GM12878 (cell line): Measurements from ENCODE around the gene GPSM1. TPM values are rescaled to one million over a fixed set of nuclear protein-coding genes. Genes with fewer than 3 reads are reported as not detected.

Experiments used
- ATAC-seq: fragments of 200-7000 bp; cut with Tn5 transposase; 3 replicates; pipeline ENCODE4 v1.9.1; 2020; ENCODE audit warnings: mild to moderate bottlenecking, moderate library complexity
- BruUV-seq: library from RNA; stranded (reverse); fragments of 400-500 nt; replicated peaks from 2 replicates; lab custom pipeline; 2021; lab: Mats Ljungman, UMichigan
- CTCF ChIA-PET: fragments of 300-600 bp; sonication (Branson Sonifier 250); formaldehyde crosslinking; extraction: SDS; loops from one replicate; lab custom pipeline; 2021; ENCODE audit warnings: inconsistent platforms; lab: Yijun Ruan, JAX
- POLR2A ChIA-PET: fragments of 350-600 bp; formaldehyde crosslinking; extraction: SDS; loops from one replicate; lab custom pipeline; 2021; ENCODE audit warnings: inconsistent platforms; lab: Charles Lee
- RAD21 ChIA-PET: fragments of 300-600 bp; sonication (Branson Sonifier 250); formaldehyde crosslinking; loops from one replicate; lab custom pipeline; 2023; ENCODE audit warnings: antibody characterized with exemption; ENCODE audit not compliant: unreplicated experiment; lab: Charles Lee
- SMC1A ChIA-PET: fragments of 300-600 bp; sonication (Branson Sonifier 250); formaldehyde crosslinking; loops from one replicate; lab custom pipeline; 2023; ENCODE audit not compliant: unreplicated experiment, uncharacterized antibody; lab: Charles Lee
- DNase-seq: peaks from one replicate; pipeline ENCODE4 v3.0.0-alpha.2; 2011; ENCODE audit warnings: low read depth, low spot score
- FAIRE-seq: peaks from 3 replicates; lab custom pipeline; 2011; peaks lifted over from hg19 to GRCh38; lab: Jason Lieb, UNC
- H2AFZ ChIP-seq: 2 replicates; pipeline ENCODE4 v1.6.0; 2011; ENCODE audit warnings: low read depth, low read length, control low read depth; ENCODE audit not compliant: control insufficient read depth
- H3K27ac ChIP-seq: 2 replicates; pipeline ENCODE4 v1.5.1; 2011; ENCODE audit warnings: control low read depth; ENCODE audit not compliant: control insufficient read depth, insufficient read depth
- H3K27me3 ChIP-seq, 2 experiments: replicated peaks in 1 of 2; 2 replicates each; pipeline versions ENCODE4 v1.6.0 to v1.6.1; 2011; ENCODE audit warnings: low read length in 1 of 2; ENCODE audit not compliant: control insufficient read depth in 2 of 2, insufficient read depth in 2 of 2
- H3K36me3 ChIP-seq, 2 experiments: 2 replicates each; pipeline ENCODE4 v1.5.1; 2011; ENCODE audit warnings: low read length in 1 of 2; ENCODE audit not compliant: control insufficient read depth in 2 of 2, insufficient read depth in 2 of 2
- H3K4me1 ChIP-seq: 2 replicates; pipeline ENCODE4 v1.6.1; 2011; ENCODE audit warnings: mild to moderate bottlenecking, low read length, moderate library complexity, mixed read lengths; ENCODE audit not compliant: control insufficient read depth, insufficient read depth
- H3K4me2 ChIP-seq: 2 replicates; pipeline ENCODE4 v1.6.0; 2011; ENCODE audit warnings: control low read depth; ENCODE audit not compliant: control insufficient read depth, insufficient read depth
- H3K4me3 ChIP-seq: fragments of 200-600 bp; sonication (generic); 2 replicates; pipeline ENCODE4 v1.5.1; 2016
- H3K79me2 ChIP-seq: 2 replicates; pipeline ENCODE4 v1.6.0; 2011; ENCODE audit warnings: low read length; ENCODE audit not compliant: control insufficient read depth, insufficient read depth
- H3K9ac ChIP-seq: 2 replicates; pipeline ENCODE4 v1.8.0; 2011; ENCODE audit warnings: low read length, control low read depth, mixed read lengths; ENCODE audit not compliant: control insufficient read depth, insufficient read depth
- H3K9me3 ChIP-seq: replicated peaks from 3 replicates; pipeline ENCODE4 v1.5.1; 2011; ENCODE audit warnings: mild to moderate bottlenecking, low read length; ENCODE audit not compliant: control insufficient read depth, insufficient read depth
- H4K20me1 ChIP-seq: 2 replicates; pipeline ENCODE4 v1.6.0; 2011; ENCODE audit not compliant: control insufficient read depth, insufficient read depth
- CBFB ChIP-seq: IDR thresholded peaks from 2 replicates; pipeline ENCODE4 v1.6.1; 2016; ENCODE audit warnings: antibody characterized with exemption, low read depth
- CBX5 ChIP-seq: sonication (generic); IDR thresholded peaks from 2 replicates; pipeline ENCODE4 v1.6.1; 2016; ENCODE audit warnings: low read depth, moderate library complexity, mild to moderate bottlenecking, inconsistent platforms
- CREB1 ChIP-seq: IDR thresholded peaks from 2 replicates; pipeline ENCODE4 v1.6.1; 2012; ENCODE audit warnings: low read depth, mild to moderate bottlenecking, inconsistent platforms
- ETV6 ChIP-seq, 2 experiments: fragments of 450-650 bp in 1 of 2; IDR thresholded peaks in 1 of 2; conservative IDR thresholded peaks in 1 of 2; 2 replicates each; pipeline ENCODE4 v1.6.1; 2014; ENCODE audit warnings: antibody characterized with exemption in 1 of 2, borderline replicate concordance in 1 of 2, low read depth in 1 of 2, mild to moderate bottlenecking in 1 of 2, moderate library complexity in 1 of 2
- FOS ChIP-seq: IDR thresholded peaks from 3 replicates; pipeline ENCODE4 v1.6.1; 2011; ENCODE audit warnings: borderline replicate concordance; ENCODE audit not compliant: insufficient read length; ENCODE audit errors: extremely low read depth
- MAX ChIP-seq: IDR thresholded peaks from 2 replicates; pipeline ENCODE4 v1.6.1; 2012; ENCODE audit warnings: low read depth, low read length, improper control_type of control experiment
- NFIC ChIP-seq: IDR thresholded peaks from 2 replicates; pipeline ENCODE4 v1.6.1; 2012; ENCODE audit warnings: low read depth, mild to moderate bottlenecking, inconsistent platforms, low read length, moderate library complexity
- NRF1 ChIP-seq: conservative IDR thresholded peaks from 2 replicates; pipeline ENCODE4 v1.6.1; 2011; ENCODE audit warnings: mild to moderate bottlenecking, low read depth, low read length, improper control_type of control experiment
- POU2F2 ChIP-seq: IDR thresholded peaks from 3 replicates; pipeline ENCODE4 v1.6.1; 2011; ENCODE audit warnings: low read depth, mild to moderate bottlenecking, low read length, borderline replicate concordance
- RCOR1 ChIP-seq: conservative IDR thresholded peaks from 2 replicates; pipeline ENCODE4 v1.6.1; 2012; ENCODE audit warnings: low read depth, low read length, improper control_type of control experiment
- RUNX3 ChIP-seq: IDR thresholded peaks from 2 replicates; pipeline ENCODE4 v1.6.1; 2012; ENCODE audit warnings: low read length, inconsistent platforms
- TAF1 ChIP-seq: IDR thresholded peaks from 2 replicates; pipeline ENCODE4 v1.6.1; 2011; ENCODE audit warnings: mild to moderate bottlenecking, low read depth, low read length, borderline replicate concordance
- TARDBP ChIP-seq: IDR thresholded peaks from 2 replicates; pipeline ENCODE4 v1.6.1; 2016; ENCODE audit warnings: borderline replicate concordance
- YBX1 ChIP-seq: fragments of 450-650 bp; IDR thresholded peaks from 2 replicates; pipeline ENCODE4 v1.6.1; 2016; ENCODE audit warnings: antibody characterized with exemption
- ZNF274 ChIP-seq: IDR thresholded peaks from one replicate; pipeline ENCODE4 v1.8.0; 2011; ENCODE audit not compliant: insufficient read length, insufficient read depth
- ZSCAN29 ChIP-seq: fragments of 450-650 bp; IDR thresholded peaks from 2 replicates; pipeline ENCODE4 v1.6.1; 2017; ENCODE audit warnings: mild to moderate bottlenecking, moderate library complexity
- ZZZ3 ChIP-seq: IDR thresholded peaks from 2 replicates; pipeline ENCODE4 v1.6.1; 2011; ENCODE audit warnings: low read depth; ENCODE audit not compliant: control insufficient read depth, insufficient read length
- WGBS: methylation state at CpG from one replicate; pipeline ENCODE4 v1.1.6; 2016; ENCODE audit warnings: low lambda C conversion rate; ENCODE audit not compliant: insufficient replicate concordance, insufficient coverage; ENCODE audit errors: missing lambda C conversion rate; 5-methylcytosine and 5-hydroxymethylcytosine counted together
- in situ Hi-C: fragments of 300-500 bp; cut with MboI; formaldehyde crosslinking; loops from 9 replicates; pipeline ENCODE4 v1.14.3; 2018; ENCODE audit warnings: mixed read lengths
- intact Hi-C: fragments of 100-400 bp; cut with micrococcal nuclease; formaldehyde crosslinking; loops from one replicate; pipeline ENCODE4 v1.14.2; 2022; ENCODE audit not compliant: unreplicated experiment
- polyA plus RNA-seq, 11 experiments: library from polyadenylated mRNA; depleted of rRNA in 4 of 11; unstranded in 6 of 11; stranded (reverse) in 5 of 11; fragments of >200 nt; fragmentation: Nextera tagmentation in 4 of 11; fragmentation: Illumina TruSeq in 1 of 11; extraction: Ambion mirVana in 4 of 11; extraction: Trizol in 1 of 11; gene quantifications; 1 replicate in 1 of 11; 2 replicates in 10 of 11; pipeline versions ENCODE4 v1.2.1 to v1.2.3, GENCODE V29; 2011 to 2016; ENCODE audit warnings: inconsistent platforms in 2 of 11, missing spikeins in 2 of 11, low read depth in 1 of 11
- total RNA-seq, 4 experiments: library from RNA; depleted of rRNA in 3 of 4; stranded (reverse); fragments of >200 nt in 3 of 4; fragmentation: Illumina TruSeq in 1 of 4; extraction: Trizol in 1 of 4; gene quantifications; 2 replicates each; pipeline versions ENCODE4 v1.2.1 to v1.2.3, GENCODE V29; 2013 to 2021
- TF ChIP-seq, protein P1 (sequence below): fragments of 450-650 bp; IDR thresholded peaks from 2 replicates; pipeline ENCODE4 v1.6.1; 2017; ENCODE audit warnings: mild to moderate bottlenecking
- TF ChIP-seq, protein P2 (sequence below): fragments of 450-650 bp; IDR thresholded peaks from 2 replicates; pipeline ENCODE4 v1.6.1; 2017; ENCODE audit warnings: low read depth, mild to moderate bottlenecking, moderate library complexity

Gene GPSM1
- total and polyA plus RNA-seq, 10 of the 15 experiments (the other 5 are each of a cell fraction or from before 2014, with no cell fraction given) = 0.04 to 0.10 (median 0.10) TPM; not detected in 7

- TF ChIP-seq, protein P1, sequence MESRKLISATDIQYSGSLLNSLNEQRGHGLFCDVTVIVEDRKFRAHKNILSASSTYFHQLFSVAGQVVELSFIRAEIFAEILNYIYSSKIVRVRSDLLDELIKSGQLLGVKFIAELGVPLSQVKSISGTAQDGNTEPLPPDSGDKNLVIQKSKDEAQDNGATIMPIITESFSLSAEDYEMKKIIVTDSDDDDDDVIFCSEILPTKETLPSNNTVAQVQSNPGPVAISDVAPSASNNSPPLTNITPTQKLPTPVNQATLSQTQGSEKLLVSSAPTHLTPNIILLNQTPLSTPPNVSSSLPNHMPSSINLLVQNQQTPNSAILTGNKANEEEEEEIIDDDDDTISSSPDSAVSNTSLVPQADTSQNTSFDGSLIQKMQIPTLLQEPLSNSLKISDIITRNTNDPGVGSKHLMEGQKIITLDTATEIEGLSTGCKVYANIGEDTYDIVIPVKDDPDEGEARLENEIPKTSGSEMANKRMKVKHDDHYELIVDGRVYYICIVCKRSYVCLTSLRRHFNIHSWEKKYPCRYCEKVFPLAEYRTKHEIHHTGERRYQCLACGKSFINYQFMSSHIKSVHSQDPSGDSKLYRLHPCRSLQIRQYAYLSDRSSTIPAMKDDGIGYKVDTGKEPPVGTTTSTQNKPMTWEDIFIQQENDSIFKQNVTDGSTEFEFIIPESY = no peak
- no peak for TF ChIP-seq POU2F2
- no peak for TF ChIP-seq FOS
- no peak for TF ChIP-seq ZNF274
These were observed 41.6 kb upstream of the GPSM1 start (continued) for GRCh38 chr9:136285501-136286358.

GRCh38 chr9:136286359-136286986 is 40.9 kb upstream of the GPSM1 start:
- WGBS = 64% methylated on average over 21 of the region's 30 CpGs
- Histone ChIP-seq H3K4me1 (no peaks in the 10 kb centered on the region), H3K79me2 (no peaks in the 10 kb centered on the region), H3K4me2 (no peak overlapping the region), H2AFZ (no peak overlapping the region), H3K27me3 (no peaks in the 10 kb centered on the region), H3K36me3 (no peaks in the 10 kb centered on the region), H3K9ac (no peak overlapping the region), H4K20me1 (no peaks in the 10 kb centered on the region), H3K9me3 (no peaks in the 10 kb centered on the region), H3K27ac (no peak overlapping the region), H3K4me3 (no peak overlapping the region)
- ChIA-PET POLR2A (no interaction called here), RAD21 (no interaction called here), SMC1A (no interaction called here), CTCF (interaction anchor here (0.6 to 1.8 kb wide), 2 partner anchors 63 to 116 kb away, joined by 4 to 6 read pairs; no protein-coding TSS in a partner anchor)
- in situ Hi-C loops (no loop called here), intact Hi-C loops (loop anchor here (10.0 kb wide), 1 partner anchor 322 kb away; the partner anchor contains the start of gene UBAC1)
- DNase-seq (no peak), ATAC-seq (no peak), FAIRE-seq (no peak)
- no TSS peak for BruUV-seq
- TF ChIP-seq CBFB (no peak), MAX (no peak), TAF1 (no peak), TARDBP (no peak), NFIC (no peak), RCOR1 (no peak), ZZZ3 (no peak), POU2F2 (no peak), ETV6 (conservative IDR thresholded peaks at IDR 0.05 in 1 of 2, IDR thresholded peaks at IDR 0.05 in 1 of 2; ENCODE audit: borderline replicate concordance in 1 of 2, low read depth in 1 of 2) (no peak), NRF1 (no peak), CREB1 (no peak), RUNX3 (no peak), ZSCAN29 (no peak), ZNF274 (no peak), CBX5 (no peak), YBX1 (no peak)
- TF ChIP-seq, protein P2, sequence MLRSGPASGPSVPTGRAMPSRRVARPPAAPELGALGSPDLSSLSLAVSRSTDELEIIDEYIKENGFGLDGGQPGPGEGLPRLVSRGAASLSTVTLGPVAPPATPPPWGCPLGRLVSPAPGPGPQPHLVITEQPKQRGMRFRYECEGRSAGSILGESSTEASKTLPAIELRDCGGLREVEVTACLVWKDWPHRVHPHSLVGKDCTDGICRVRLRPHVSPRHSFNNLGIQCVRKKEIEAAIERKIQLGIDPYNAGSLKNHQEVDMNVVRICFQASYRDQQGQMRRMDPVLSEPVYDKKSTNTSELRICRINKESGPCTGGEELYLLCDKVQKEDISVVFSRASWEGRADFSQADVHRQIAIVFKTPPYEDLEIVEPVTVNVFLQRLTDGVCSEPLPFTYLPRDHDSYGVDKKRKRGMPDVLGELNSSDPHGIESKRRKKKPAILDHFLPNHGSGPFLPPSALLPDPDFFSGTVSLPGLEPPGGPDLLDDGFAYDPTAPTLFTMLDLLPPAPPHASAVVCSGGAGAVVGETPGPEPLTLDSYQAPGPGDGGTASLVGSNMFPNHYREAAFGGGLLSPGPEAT = no peak
